Activated CD8-positive, alpha-beta memory T cell treated with anti-CD3 and anti-CD28 coated beads, Interleukin-2, amount 50 U/mL, for 1 hour (primary cell): Measurements from ENCODE around the gene RPAP3.

Experiments used
- DNase-seq: peaks from one replicate; pipeline ENCODE4 v3.0.0-alpha.2; 2020; ENCODE audit errors: extremely low read depth

RPAP3 gene

DNA sequence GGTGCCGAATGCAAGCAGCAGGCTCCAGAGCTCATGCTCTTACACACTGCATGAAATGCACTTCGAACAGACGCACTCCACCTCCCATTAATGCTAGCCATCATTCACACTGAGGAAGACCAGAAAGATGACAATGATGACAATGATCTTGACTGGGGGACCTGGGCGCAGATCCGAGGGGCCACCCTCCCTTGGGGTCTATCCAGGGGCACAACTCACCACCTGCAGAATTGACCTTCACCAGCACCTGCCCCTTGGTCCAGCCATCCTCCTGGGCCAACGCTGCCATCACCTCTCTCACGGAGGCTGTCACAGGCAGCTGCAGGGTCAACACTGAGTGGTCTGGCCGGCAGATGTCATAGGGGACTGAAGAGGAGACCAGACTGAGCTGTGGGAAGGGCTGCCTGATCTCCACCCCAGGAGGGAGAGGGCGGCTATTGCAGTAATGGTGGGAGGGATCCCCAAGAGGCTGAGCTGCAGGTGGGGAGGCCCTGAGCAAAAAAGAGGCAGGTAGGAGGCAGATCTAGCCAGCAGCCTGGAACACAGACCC lies 37.6 kb upstream of the RPAP3 start:
- no peak for DNase-seq

DNA sequence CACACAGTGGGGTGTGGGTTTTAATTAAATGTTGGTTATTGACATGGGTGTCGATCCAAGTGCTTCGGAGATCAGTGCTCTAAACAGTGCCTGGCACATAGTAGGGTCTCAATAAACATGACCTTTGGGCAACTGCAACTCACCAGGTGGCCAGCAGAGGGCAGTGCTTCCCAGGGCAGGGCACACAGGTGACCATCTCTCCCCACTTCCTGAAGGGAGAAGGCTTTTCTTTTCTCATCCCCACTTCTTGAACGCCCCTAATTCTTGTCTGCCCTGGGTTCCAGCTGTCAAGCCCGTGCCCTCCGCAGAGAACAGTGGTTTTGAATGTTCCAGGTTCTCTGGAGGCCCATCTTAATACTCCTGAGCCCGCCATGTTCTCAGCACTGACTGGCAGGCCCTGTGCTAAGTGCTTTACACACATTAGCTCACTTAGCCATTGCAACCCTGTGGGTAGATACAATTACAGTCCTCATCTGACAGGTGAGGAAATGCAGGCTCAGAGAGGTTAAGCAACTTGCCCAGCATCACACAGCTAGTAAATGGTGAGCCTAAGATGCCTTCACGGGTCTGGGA lies 36.5 kb upstream of the RPAP3 start:
- DNase-seq = no peak

DNA sequence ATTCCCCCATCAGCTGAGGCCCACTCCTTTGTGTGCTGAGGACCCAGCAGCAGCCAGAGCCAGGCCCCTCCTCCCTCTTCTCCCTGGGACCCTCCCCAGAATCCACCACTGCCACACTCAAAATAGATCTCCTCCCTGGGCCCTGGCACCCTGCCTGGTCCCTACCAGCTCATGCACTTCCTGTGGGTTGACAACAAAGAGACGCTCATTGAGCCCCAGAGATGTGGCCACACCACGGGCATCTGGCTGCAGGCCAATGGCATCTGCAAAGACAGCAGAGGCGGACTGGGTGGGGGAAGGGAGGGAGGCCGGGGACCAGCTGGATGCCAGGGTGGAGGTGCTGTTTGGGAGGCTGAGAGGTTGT lies 35.5 kb upstream of the RPAP3 start:
- DNase-seq = peak; percentile 33

DNA sequence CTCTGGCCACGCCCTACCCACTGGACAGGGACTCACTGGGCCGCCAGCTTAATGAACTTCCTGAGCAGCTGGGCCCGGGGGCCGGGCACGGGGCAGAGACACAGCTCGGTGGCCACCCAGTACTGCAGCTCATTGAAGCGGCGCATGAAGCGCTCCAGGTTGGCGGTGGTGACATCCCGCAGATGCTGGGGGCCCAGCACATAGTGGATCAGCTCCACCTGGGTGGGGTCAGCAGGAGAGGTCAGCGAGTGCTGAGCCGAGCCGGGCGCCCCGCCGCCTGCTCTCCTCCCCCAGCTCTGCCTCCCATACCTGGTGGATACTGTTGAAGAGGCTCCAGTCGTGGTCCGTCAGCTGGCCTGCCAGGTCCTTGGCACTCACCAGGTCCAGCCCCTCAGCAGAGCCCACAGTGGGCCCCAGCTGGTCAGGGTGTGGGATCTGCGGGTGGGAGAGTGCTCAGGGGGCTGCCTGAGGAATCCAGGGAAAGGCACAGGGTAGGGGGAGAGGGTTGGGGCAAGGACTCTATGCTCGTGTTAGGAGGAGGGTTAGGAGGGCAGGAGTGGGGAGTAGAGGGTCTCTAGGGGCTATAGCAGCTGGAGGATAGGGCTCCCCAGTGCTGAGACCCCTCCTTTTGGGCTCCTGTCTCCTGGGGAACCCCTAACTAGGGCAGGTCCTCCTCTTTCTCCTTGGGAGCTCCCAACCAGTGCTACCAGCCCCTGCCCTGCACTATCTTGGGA lies 34.9 kb upstream of the RPAP3 start:
- no peak for DNase-seq

DNA sequence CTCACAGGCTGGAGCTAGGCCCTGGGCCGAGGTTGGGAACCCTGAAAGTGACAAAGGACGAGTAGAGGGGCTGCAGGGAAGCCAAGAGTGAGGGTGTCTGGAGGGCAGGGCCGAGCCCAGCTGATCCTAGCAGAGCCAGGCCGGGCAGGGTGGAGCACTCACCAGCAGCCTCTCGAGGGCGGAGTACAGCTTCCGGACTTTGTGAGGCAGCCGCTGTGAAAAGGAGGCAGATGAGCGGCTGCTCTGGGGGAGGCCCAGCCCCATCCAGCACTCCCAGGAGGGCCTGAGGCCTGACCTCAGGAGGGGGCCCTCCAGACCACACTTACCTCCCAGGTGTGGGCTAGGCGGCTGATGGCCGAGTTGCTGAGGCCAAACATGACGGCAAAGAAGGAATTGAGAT lies 34.1 kb upstream of the RPAP3 start:
- DNase-seq = no peak

DNA sequence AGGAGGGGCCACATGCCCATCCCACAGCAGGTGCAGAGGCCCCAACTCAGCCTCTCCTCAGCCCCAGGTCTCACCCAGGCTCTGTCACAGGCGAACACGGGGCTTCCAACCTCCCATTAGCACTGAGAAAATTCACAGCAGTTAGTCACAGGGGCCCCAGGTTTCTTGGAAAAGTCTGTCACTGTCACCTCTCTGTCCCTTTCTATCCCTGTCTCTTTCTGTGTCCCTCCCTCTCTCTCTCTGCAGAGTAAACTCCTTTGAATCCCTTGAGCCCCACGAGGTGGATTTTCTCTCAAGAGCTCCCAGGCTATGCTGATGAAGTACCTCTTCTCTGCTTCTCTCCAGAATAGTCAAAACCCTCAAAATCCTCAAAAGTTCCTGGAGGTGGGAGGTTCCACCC lies 33.5 kb upstream of the RPAP3 start:
- DNase-seq = no peak

DNA sequence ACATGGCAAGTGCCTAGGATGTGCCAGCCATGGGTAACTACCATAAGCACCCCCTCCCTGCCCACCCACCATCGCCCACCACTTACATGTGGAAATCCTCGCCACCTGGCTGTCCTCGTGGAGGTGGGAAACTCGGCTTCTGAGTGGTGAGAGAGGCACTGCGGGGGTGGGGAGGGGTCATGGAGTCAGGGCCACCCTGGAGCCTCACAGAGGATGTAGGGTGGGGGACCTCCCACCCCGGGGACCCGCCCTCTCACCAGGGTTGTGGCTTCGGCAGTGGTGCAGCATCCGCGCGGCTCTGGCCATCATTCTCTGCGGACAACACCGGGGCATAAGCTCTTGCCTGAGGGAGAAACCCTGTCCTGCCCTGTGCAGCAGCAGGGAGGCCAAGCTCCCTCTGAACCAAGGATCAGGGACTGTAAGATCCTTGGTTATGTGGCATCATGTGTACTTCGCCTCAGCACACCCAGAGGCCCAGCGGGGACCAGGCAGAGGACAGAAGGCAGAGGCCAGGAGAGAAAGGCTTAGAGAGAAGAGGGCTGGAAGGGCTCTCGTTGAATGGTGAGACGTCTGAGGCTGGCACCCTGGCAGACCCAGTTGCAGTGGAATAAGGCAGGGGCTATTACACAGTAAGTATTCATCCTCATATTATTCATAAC lies 32.2 kb upstream of the RPAP3 start:
- no peak for DNase-seq

DNA sequence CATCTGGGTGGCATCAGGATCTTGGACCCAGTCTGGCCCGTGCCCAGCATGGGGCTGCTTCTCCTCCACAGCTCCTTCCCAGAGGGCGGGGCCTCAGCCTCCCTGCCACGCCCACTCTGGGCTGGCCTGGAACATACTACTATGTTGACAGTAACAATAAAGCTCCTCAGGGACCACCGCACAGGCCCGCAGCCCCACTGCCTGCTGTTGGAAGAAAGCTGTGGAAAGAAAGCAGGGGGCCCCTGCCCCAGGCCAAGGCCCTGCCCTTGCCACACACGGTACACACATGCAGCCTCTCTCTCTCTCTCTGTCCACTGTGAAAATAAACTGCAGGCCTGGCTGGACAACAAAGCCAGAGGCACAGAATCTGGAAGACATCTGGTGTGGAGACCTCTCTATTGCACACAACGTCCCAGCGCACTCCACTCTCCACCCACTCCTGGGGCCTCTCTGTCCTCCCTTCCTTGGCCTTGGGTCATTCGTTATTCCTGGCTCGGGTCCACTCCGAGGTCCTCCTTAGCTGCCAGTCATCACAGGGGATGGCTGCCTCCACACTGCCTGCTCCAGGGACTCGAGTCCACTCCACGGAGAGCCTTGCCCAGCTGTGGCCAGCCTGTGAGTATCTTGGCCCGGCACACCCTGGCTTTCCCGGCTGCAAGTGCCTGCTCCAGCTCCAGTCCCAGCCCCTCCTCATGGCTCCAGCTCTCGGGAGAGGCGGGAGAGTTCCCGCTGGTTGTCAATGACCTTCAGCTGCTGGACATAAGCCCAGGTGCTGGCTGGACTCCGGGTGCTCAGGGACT lies 31.2 kb upstream of the RPAP3 start:
- no peak for DNase-seq

DNA sequence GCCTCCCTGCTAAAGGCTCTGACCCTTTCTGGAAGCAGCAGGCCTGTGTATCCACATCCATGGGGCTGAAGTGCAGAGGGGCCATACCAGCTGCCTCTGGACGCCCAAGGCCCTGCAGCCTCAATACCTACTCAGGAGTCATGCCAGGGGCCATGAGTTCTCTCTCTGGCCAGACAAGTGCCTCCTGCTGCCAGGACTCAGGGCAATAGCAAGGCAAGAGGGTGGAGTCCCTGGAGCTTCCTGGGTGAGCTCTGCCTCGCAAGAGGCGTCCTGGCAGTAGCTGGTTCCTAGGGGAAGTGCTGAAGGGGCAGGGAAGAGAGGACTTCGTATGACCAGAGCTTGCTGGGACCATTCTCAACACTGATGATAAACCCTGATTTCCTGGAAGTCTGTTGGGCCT lies 30.4 kb upstream of the RPAP3 start:
- no peak for DNase-seq

DNA sequence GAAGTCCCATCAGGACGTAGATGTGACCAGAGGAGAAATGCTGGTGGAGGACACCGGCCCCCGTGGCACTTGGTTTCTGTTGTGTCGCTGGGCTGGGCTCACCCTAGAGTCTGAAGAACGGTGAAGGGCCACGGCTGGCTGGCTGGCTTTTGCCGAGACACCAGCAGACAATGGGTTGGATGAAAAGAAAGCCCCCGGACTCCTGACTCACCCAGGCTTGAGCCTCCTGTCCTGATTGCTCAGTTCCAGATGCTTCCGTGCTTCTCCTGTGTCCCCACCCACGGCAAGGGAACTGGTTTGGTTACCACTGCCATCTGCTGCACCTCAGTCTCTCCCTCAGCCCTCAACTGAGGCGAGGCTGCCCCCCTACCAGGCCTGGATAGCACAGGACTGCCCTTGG lies 29.8 kb upstream of the RPAP3 start:
- no peak for DNase-seq

DNA sequence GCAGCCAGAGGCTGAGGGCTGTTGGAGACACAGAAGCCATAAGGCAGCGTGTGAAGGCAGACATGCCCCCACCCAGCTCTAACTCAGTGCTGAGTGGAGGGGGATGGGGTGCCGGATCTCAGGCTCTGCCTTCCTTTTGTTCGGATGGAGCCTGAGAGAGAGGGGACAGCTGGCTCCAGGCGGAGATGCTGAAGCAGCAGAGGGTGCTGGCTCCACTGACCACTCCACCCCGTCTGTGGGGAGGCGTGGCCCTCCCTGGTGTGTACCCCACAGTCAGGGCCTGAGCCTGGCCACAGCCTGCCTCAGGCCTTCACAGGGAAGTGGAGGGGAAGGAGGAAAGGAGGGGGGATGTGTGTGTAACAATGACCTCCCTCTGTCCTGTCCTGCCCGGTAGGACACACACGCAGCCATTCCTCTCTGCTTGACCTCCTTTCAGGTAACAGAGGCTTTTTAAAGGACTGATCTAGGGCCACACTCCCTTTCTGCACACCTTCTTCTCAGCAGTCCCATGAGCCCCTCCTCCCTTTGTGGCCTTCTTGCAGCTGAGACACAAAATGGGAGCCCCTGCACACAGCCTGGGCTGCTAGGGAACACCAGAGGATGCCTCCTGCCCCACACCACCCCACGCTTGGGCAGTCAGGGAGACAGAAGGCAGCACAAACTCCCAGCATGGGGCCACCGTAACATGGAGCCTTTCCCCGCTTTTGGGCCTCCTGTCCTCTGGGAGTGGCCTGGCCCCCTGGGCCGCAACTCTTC lies 29.1 kb upstream of the RPAP3 start:
- no peak for DNase-seq

DNA sequence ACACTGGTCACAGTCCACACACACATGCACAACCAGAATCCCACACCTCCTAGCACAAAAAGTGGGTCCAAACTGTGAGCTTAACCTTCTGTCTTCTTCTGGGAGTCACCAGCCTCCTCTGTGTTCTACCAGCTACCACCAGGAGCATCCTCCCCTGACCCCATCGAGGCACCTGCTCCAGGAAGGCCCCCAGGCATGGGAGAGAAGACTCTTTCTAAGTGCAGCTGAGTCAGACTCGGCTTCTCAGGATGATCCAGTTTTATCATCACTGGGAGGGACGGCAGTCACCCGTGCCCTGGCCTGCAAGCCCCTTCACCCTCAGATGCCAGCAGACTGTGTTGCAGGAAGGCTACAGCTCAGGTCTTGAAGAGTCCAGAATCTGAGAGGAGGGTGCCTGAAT lies 27.3 kb upstream of the RPAP3 start:
- no peak for DNase-seq

DNA sequence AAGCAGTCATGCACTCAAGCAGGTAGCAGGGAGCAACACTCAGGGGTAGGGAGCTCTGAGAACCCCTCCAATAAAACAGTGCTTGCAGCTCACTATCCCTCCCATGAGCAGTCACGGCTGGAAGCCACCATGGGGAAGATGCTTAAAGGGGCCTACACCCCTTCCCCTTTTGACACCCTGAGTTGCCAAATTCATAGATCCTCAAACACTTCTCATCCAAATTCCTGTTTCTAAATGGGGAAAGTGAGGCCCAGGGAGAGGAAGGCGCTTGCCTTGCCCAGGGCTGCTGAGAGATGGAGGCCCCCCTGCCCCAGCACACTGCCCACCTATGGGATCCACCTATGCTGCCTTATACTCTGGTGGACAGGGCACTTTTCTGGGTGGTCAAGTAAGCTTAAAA lies 26.7 kb upstream of the RPAP3 start:
- DNase-seq = no peak

DNA sequence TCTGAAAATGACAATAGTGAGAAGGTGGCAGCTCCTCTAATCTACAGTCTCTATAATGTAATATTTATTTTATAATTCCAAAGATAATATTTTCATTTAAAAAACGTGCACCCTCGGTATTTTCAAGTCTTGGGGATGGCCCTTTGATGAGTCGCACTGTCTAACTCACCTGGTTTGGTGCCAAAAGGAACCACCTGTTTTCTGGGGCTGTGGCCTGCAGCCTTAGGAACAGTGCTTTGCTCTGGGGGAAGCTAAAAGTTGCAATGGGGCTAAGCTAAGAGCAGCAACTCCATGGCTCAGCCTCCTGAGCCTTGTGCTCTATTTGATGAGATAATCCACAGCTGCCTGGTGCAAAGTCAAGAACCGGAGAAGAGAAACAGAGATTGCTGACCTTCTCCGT lies 25.9 kb upstream of the RPAP3 start:
- DNase-seq = no peak

DNA sequence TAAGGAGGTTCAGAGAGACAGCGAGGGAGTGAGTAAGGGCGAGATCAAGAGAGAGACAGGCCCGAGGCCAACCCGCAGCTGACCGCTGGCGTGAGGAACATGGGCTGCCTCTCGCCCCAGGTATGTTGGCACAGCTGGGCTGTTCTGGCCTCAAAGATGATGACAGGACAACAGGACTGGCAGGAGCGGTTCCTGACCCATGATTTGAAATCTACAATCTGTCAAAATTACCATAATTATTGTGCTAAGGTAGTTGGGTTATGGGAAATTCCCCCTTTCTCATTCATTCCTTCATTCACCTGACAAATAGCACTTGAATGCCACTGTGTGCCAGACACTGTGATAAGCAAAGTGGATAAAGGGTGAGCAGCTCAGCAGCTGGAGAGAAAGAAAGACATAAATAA lies 24.5 kb upstream of the RPAP3 start:
- no peak for DNase-seq

DNA sequence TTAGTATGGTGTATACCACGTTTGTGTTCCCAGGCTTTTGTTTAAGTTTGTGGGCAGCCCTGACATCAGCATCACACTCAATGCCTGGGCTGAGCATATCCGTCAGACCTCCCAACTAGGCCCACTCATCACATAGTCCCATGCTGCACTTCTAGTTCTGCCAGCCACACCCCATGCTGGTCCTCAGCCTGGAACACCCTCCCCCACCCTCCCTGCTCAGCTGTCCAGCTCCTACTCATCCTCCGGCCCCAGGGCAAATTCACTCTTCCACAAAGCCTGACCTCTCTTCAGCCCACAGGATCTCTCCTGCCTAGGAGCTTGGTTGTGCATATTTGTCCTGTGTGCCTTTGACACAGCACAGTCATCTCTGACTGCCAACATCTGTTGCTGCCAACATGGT lies 23.4 kb upstream of the RPAP3 start:
- DNase-seq = no peak

DNA sequence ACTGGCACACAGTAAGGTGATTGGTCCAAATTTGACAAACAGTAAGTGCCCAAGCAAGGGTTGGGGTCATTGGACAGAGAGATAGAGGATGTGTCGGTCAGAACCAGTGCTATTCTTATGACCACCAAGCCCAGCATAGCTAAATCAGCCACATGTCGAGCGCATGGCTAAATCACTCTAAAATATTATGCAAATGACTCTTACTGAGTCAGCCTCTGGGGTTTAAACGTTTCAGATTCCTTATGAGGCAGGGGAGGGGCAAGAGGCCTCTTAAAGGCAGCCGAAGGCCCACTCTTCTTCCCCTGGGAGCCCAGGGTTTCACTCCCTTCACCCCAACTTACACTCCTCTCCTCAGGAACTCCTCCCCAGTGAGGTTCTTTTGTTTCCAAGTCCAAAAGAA lies 20.1 kb upstream of the RPAP3 start:
- DNase-seq = no peak

DNA sequence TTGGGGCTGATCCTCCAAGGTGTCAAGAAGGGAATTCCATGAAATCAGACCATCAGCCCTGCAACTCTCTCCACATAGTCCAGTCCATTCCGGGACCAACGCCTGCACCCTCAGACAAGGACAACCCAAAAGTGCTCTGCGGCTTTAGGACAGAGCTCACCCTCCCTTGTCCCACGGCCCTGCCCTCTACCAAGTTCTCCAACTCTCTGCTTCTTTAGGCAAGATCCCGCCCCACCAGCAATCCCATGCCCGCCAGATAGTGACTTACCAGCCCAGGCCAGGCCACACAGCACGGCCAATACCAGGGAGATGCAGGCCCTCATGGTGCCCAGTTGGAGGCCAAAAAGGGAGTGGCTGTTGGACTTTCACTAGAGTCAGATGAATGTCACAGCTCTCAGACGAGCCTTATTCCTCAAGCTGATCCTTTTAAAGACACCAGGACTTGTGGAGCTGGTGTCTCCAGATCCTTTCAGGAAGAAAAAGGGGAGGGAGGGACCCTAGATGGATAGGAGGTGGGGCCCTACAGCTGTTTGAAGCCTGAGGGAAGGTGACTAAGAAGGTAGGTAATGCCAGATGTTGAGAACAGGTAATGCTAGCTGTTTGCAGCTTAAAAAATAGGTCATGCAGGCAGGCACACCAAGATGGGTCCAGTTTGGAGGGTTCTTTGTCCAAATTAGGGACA lies 19.4 kb upstream of the RPAP3 start, which contains the start of gene ENDOU:
Gene ENDOU (minus strand): TSS at position 400 of the 682 bp plus-strand sequence. CDS start 77 bp downstream, at position 323.
- DNase-seq = no peak

DNA sequence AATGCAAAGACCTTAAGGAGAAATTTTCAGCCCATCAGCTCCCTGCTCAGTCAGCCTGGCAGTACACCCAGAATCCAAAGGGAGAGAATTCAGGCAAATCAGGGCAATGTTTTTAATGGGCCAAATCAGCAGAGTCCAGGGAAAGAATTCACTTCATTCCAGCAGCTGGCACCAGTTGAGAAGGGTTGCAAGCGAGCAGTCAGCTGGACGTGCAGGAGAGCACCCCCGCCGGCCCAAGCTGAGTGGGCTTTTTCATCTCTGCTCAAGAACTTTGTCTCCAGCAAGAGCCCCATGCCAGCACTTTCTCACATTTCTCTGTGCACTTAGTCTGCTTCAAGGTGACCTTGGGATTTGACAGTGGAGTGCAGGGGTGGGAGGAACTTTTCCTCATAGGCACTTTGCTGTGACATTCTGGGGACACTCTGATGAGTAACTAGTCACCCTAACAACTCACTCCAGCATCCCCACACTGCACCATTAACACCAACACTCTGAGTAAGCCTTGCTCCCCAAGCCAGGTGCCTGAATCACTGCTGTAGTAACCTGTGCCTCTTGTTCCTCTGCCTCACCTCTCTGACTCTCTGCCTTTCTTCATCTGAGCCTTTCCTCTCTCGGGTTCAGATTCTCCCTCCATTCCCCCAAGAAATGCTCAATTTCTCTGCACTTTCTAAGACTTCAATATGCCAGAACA lies 17.3 kb upstream of the RPAP3 start:
- no peak for DNase-seq

DNA sequence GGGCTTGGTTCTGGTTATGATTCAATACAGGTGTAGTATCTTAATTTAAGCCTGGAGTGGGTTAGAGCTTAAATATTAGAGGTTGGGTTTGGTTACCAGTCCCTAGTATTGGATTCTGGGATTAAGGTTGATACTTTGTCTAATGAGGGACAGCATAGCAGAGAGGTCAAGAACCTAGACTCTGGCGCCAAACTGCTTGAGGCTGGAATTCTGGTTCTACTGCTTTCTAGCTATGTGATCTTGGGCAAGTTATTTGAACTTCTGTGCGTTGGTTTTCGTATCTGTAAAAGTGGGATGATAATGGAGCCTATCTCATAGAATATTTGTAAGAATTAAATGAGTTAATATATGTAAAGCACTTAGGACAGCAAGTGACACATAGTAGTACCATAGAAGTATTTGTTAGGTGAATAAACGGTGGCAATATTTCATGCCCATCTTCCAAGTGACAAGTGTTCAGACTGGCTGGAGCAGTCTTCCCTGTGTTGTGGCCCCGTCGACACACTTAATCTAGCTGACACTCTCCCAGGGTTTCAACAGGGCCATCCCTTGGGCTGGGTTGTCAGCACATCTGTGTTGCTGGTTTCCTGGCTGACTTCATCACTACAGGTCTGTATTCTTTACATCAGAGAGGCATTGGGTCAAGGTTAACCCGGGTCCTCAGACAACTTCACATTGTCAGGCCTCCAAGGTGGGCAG lies 16.5 kb upstream of the RPAP3 start:
- no peak for DNase-seq
